OCI-LY7 (cell line): ENCODE measurements around the gene MYRIP. TPM values are rescaled to one million over a fixed set of nuclear protein-coding genes. Genes with fewer than 3 reads are reported as not detected.

Experiments used
- BruUV-seq: library from RNA; stranded (reverse); fragments of 400-500 nt; replicated peaks from 2 replicates; lab custom pipeline; 2021; lab: Mats Ljungman, UMichigan
- CTCF ChIA-PET: fragments of 300-600 bp; sonication (Branson Sonifier 250); formaldehyde crosslinking; loops from one replicate; lab custom pipeline; 2022; ENCODE audit warnings: antibody characterized with exemption; ENCODE audit not compliant: unreplicated experiment; lab: Charles Lee
- POLR2A ChIA-PET: fragments of 300-600 bp; sonication (Branson Sonifier 250); formaldehyde crosslinking; loops from one replicate; lab custom pipeline; 2022; ENCODE audit warnings: antibody characterized with exemption; lab: Charles Lee
- DNase-seq: peaks from one replicate; pipeline ENCODE4 v3.0.0-alpha.2; 2015; ENCODE audit warnings: low spot score
- H2AFZ ChIP-seq: fragments of 200-600 bp; sonication (generic), shearing (Covaris generic); 2 replicates; pipeline ENCODE4 v1.6.1; 2014; ENCODE audit warnings: mild to moderate bottlenecking, antibody characterized with exemption, low read length, moderate library complexity
- H3K27ac ChIP-seq: fragments of 200-600 bp; sonication (generic); 2 replicates; pipeline ENCODE4 v1.5.1; 2014; ENCODE audit warnings: mixed run types, low read depth, mild to moderate bottlenecking, moderate library complexity, low read length, inconsistent platforms; ENCODE audit not compliant: poor library complexity, severe bottlenecking
- H3K36me3 ChIP-seq: fragments of 200-600 bp; sonication (generic); 2 replicates; pipeline ENCODE4 v1.6.1; 2014; ENCODE audit warnings: mild to moderate bottlenecking, antibody characterized with exemption, low read length, moderate library complexity, mixed read lengths; ENCODE audit not compliant: insufficient read depth
- H3K4me1 ChIP-seq: fragments of 200-600 bp; sonication (generic); 2 replicates; pipeline ENCODE4 v1.5.1; 2014; ENCODE audit warnings: mild to moderate bottlenecking, low read length; ENCODE audit not compliant: insufficient read depth, poor library complexity, severe bottlenecking
- H3K4me2 ChIP-seq: fragments of 200-600 bp; sonication (generic); 2 replicates; pipeline ENCODE4 v1.6.1; 2014; ENCODE audit warnings: mild to moderate bottlenecking, low read length
- H3K4me3 ChIP-seq: fragments of 200-600 bp; sonication (generic); 2 replicates; pipeline ENCODE4 v1.5.1; 2014; ENCODE audit warnings: mild to moderate bottlenecking, low read depth, low read length; ENCODE audit not compliant: poor library complexity, severe bottlenecking
- H3K79me2 ChIP-seq: fragments of 200-600 bp; sonication (generic); 2 replicates; pipeline ENCODE4 v1.6.1; 2016; ENCODE audit warnings: low read depth, mild to moderate bottlenecking, low read length, moderate library complexity, mixed read lengths; ENCODE audit not compliant: insufficient read depth
- H3K9me2 ChIP-seq: fragments of 200-600 bp; sonication (generic); 2 replicates; pipeline ENCODE4 v1.6.1; 2016; ENCODE audit warnings: mild to moderate bottlenecking, low read length, mixed read lengths; ENCODE audit not compliant: insufficient read depth
- H3K9me3 ChIP-seq: fragments of 200-600 bp; sonication (generic); 2 replicates; pipeline ENCODE4 v1.6.1; 2014; ENCODE audit warnings: mild to moderate bottlenecking, mixed run types, low read length, mixed read lengths
- H4K20me1 ChIP-seq: fragments of 200-600 bp; sonication (generic); 2 replicates; pipeline ENCODE4 v1.6.1; 2014; ENCODE audit warnings: mild to moderate bottlenecking, antibody characterized with exemption, low read length, moderate library complexity, mixed read lengths; ENCODE audit not compliant: insufficient read depth
- EZH2phosphoT487 ChIP-seq: fragments of 200-600 bp; sonication (generic); IDR thresholded peaks from 2 replicates; pipeline ENCODE4 v1.6.1; 2018; ENCODE audit warnings: low read depth, borderline replicate concordance, mild to moderate bottlenecking, mixed run types, antibody characterized with exemption, low read length, moderate library complexity, mixed read lengths
- intact Hi-C: fragments of 100-400 bp; cut with micrococcal nuclease; formaldehyde crosslinking; loops from one replicate; pipeline ENCODE4 v1.10.0; 2022; ENCODE audit not compliant: unreplicated experiment
- total RNA-seq, 2 experiments: library from RNA; depleted of rRNA in 1 of 2; stranded (reverse); fragments of >200 nt in 1 of 2; shearing (Covaris generic) in 1 of 2; gene quantifications; 2 replicates each; pipeline ENCODE4 v1.2.3, GENCODE V29; 2014 to 2022
- TF ChIP-seq, protein P1 (sequence below): fragments of 200-600 bp; sonication (generic); conservative IDR thresholded peaks from 2 replicates; pipeline ENCODE4 v1.5.1; 2014; ENCODE audit warnings: mild to moderate bottlenecking, antibody characterized with exemption, low read length, moderate library complexity, mixed read lengths

Gene MYRIP
- total RNA-seq, 2 experiments from 2014 or later = not detected

GRCh38 chr3:40152482-40153133 is 343.2 kb downstream of the MYRIP start:
- no peak overlapping the region for H3K27ac ChIP-seq
- no peak overlapping the region for H3K4me2 ChIP-seq
- H3K79me2 ChIP-seq = no peaks in the 10 kb centered on the region
- POLR2A ChIA-PET = interaction anchor here (0.9 kb wide), 1 partner anchor 42 kb away, joined by 3 read pairs; no protein-coding TSS in a partner anchor
- no peaks in the 10 kb centered on the region for H3K9me3 ChIP-seq
- intact Hi-C loops = no loop called here
- no peaks in the 10 kb centered on the region for H3K36me3 ChIP-seq
- H3K4me1 ChIP-seq = no peaks in the 10 kb centered on the region
- no peak for DNase-seq
- H2AFZ ChIP-seq = no peak overlapping the region
- CTCF ChIA-PET = no interaction called here
- no peak overlapping the region for H3K4me3 ChIP-seq
- no peak for TF ChIP-seq EZH2phosphoT487
- TF ChIP-seq, protein P1, sequence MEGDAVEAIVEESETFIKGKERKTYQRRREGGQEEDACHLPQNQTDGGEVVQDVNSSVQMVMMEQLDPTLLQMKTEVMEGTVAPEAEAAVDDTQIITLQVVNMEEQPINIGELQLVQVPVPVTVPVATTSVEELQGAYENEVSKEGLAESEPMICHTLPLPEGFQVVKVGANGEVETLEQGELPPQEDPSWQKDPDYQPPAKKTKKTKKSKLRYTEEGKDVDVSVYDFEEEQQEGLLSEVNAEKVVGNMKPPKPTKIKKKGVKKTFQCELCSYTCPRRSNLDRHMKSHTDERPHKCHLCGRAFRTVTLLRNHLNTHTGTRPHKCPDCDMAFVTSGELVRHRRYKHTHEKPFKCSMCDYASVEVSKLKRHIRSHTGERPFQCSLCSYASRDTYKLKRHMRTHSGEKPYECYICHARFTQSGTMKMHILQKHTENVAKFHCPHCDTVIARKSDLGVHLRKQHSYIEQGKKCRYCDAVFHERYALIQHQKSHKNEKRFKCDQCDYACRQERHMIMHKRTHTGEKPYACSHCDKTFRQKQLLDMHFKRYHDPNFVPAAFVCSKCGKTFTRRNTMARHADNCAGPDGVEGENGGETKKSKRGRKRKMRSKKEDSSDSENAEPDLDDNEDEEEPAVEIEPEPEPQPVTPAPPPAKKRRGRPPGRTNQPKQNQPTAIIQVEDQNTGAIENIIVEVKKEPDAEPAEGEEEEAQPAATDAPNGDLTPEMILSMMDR = no peak
- no TSS peak for BruUV-seq
- H4K20me1 ChIP-seq = no peaks in the 10 kb centered on the region
- H3K9me2 ChIP-seq = no peaks in the 10 kb centered on the region

DNA sequence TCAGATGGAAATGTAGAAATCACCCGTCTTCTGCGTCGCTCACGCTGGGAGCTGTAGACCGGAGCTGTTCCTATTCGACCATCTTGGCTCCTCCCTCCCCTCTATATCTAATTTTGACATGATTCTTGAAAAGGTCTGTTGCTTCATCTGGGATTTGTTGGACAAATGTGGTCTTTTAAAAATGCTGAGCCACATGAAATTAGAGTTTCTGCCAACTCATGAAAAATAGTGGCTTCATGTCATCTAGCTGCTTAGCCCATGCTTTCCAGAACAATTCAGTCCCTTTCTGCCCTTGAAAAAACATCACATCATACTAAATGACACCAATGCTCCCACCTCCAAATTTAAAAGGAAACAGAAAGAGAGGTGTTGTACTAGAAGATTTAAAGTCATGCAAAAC is 351.5 kb downstream of the MYRIP start:
- H3K9me2 ChIP-seq = no peaks in the 10 kb centered on the region
- H3K27ac ChIP-seq = no peak overlapping the region
- ChIA-PET CTCF (no interaction called here), POLR2A (no interaction called here)
- no TSS peak for BruUV-seq
- DNase-seq = no peak
- no peak for TF ChIP-seq EZH2phosphoT487
- TF ChIP-seq, protein P1 = no peak
- H3K9me3 ChIP-seq = no peaks in the 10 kb centered on the region
- H4K20me1 ChIP-seq = no peaks in the 10 kb centered on the region
- H3K36me3 ChIP-seq = no peaks in the 10 kb centered on the region
- H3K4me3 ChIP-seq = no peak overlapping the region
- H2AFZ ChIP-seq = no peak overlapping the region
- intact Hi-C loops = no loop called here
- no peaks in the 10 kb centered on the region for H3K79me2 ChIP-seq
- no peak overlapping the region for H3K4me2 ChIP-seq
- H3K4me1 ChIP-seq = no peaks in the 10 kb centered on the region

GRCh38 chr3:40162616-40163015 is 353.2 kb downstream of the MYRIP start:
- Histone ChIP-seq H3K27ac (no peak overlapping the region), H2AFZ (no peak overlapping the region), H3K4me3 (no peak overlapping the region), H3K79me2 (no peaks in the 10 kb centered on the region), H3K4me1 (no peaks in the 10 kb centered on the region), H4K20me1 (no peaks in the 10 kb centered on the region), H3K4me2 (no peak overlapping the region), H3K9me3 (no peaks in the 10 kb centered on the region), H3K9me2 (no peaks in the 10 kb centered on the region), H3K36me3 (no peaks in the 10 kb centered on the region)
- no TSS peak for BruUV-seq
- no peak for DNase-seq
- ChIA-PET CTCF (no interaction called here), POLR2A (no interaction called here)
- intact Hi-C loops = no loop called here
- TF ChIP-seq EZH2phosphoT487 = no peak
- TF ChIP-seq, protein P1 = no peak
